IPS-18a (cell line): ENCODE data around the gene CPVL.
A peak's percentile ranks its signal among the peaks of the same experiment; 100 is the strongest.

ENCODE experiments used
- H3K27ac ChIP-seq: one replicate; pipeline ENCODE4 v1.5.1; 2013; ENCODE audit warnings: low read length
- H3K27me3 ChIP-seq: one replicate; pipeline ENCODE4 v1.6.1; 2013; ENCODE audit warnings: mild to moderate bottlenecking, low read length; ENCODE audit not compliant: control insufficient read depth, insufficient read depth
- H3K36me3 ChIP-seq: one replicate; pipeline ENCODE4 v1.6.1; 2013; ENCODE audit warnings: low read depth, low read length; ENCODE audit not compliant: control insufficient read depth
- H3K4me1 ChIP-seq: one replicate; pipeline ENCODE4 v1.6.1; 2013; ENCODE audit warnings: low read depth, low read length; ENCODE audit not compliant: control insufficient read depth
- H3K4me3 ChIP-seq: one replicate; pipeline ENCODE4 v1.5.1; 2013; ENCODE audit warnings: low read length
- H3K9ac ChIP-seq: one replicate; pipeline ENCODE4 v1.6.1; 2013; ENCODE audit warnings: mild to moderate bottlenecking, low read length, moderate library complexity
- H3K9me3 ChIP-seq: one replicate; pipeline ENCODE4 v1.6.1; 2013; ENCODE audit warnings: low read depth, low read length; ENCODE audit not compliant: control insufficient read depth

The CPVL gene

GRCh38 chr7:28957064-28957750 is 189.1 kb downstream of the CPVL start:
- H3K27me3 ChIP-seq, result peaks cover 61% of the 10 kb centered on the region
- peak overlapping the region; percentile 63 for H3K4me3 ChIP-seq
- peaks cover 16% of the 10 kb centered on the region for H3K4me1 ChIP-seq

DNA sequence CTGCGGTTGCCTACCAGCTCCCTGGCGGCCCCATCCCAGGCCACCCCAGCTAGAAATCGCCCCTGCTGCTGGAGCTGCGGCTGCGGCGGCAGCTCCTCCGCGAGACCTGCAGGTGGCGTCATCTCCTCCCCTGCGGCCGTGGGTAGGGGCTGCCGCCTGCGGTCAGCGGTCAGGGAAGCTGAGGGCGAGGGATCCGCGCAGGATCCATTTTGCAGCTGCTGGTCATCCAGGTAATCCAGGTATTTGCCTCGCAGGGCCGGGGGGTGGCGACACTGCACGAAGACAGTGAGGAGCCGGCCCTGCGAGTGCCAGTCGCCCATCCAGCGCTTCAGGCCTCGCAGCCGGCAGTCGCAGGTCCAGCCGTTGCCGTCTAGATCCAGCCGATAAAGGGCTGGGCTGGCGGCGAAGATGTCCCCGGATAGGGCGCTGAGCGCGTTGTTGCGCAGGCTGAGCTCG is 189.7 kb downstream of the CPVL start:
- peaks cover 10% of the 10 kb centered on the region for H3K4me1 ChIP-seq
- H3K27ac ChIP-seq, result no peak overlapping the region
- no peaks in the 10 kb centered on the region for H3K36me3 ChIP-seq
- H3K4me3 ChIP-seq, result peak overlapping the region; percentile 63
- H3K9ac ChIP-seq, result no peak overlapping the region
- H3K27me3 ChIP-seq, result peaks cover 61% of the 10 kb centered on the region
- H3K9me3 ChIP-seq, result no peaks in the 10 kb centered on the region

More at GRCh38 chr7:28957064-28957750, 189.1 kb downstream of the CPVL start:
- H3K36me3 ChIP-seq, result no peaks in the 10 kb centered on the region
- H3K27ac ChIP-seq, result no peak overlapping the region
- no peaks in the 10 kb centered on the region for H3K9me3 ChIP-seq
- H3K9ac ChIP-seq, result peak overlapping the region; percentile 23

DNA sequence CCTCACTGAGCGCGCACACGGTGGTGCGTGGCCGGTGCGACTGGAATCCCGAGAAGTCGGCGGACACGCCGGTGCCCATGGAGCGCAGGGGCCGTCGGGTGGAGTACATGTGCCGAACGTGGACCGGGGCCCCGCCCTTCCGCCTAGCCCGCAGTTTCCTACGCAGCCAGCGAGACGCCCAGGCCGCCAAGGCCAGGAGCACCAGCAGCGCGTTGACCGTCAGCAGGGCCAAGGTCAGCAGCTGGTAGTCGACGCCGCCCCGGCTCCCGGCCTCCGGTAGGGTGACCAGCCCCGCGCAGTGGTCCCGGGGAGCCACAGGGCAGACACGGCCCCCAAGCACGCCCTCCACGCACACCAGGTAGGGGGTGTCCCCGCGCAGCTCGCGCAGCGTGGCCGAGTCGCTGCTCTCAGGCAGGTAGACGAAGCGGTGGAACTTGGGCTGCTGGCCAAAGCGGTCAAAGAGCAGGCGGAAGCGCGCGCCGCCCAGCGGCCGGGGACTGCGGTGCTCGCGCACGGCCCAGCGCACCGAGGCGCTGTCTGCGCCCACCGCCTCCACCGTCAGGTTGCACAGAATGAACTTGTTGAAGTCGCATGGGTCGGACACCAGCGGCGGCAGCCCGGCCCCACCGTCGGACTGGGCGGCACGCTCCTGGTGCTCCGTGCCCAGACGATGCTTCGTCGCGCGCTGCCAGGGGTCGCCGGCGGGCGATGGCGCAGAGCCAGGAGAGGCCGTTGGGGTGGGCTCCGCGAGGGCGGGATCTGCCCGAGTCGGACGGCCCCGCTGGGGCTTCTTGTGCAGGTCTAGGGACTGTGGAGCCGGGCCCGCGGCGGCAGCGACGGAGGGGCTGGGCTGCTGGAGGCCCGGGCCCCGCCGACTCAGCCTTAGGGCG is 190.4 kb downstream of the CPVL start:
- no peak overlapping the region for H3K9ac ChIP-seq

DNA sequence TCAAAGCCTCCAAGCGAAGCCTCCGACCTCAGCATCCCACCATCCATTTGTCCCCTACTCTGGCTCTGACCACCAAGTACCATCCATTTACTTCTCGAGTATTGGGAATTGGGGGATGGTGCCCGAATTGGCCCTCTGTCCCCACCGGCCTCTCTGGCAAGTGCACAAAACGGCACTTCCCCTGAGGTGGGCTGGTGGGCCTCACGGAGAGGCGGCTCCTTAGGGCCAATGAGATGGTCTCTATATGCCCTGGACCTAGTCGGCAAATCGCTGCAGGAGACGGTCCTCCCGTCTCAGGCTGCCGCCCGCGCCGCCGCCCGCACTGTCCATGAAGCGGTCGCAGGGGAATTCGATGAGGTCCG is 191.0 kb downstream of the CPVL start:
- no peak overlapping the region for H3K4me3 ChIP-seq
- H3K4me1 ChIP-seq, result peaks cover 9% of the 10 kb centered on the region
- H3K9ac ChIP-seq, result no peak overlapping the region
- H3K36me3 ChIP-seq, result no peaks in the 10 kb centered on the region
- peaks cover 54% of the 10 kb centered on the region for H3K27me3 ChIP-seq
- no peak overlapping the region for H3K27ac ChIP-seq
- no peaks in the 10 kb centered on the region for H3K9me3 ChIP-seq

More for the DNA sequence above, 190.4 kb downstream of the CPVL start:
- H3K4me3 ChIP-seq, result peak overlapping the region; percentile 63
- H3K4me1 ChIP-seq, result peaks cover 9% of the 10 kb centered on the region
- peaks cover 61% of the 10 kb centered on the region for H3K27me3 ChIP-seq
- H3K27ac ChIP-seq, result no peak overlapping the region
- H3K9me3 ChIP-seq, result no peaks in the 10 kb centered on the region
- no peaks in the 10 kb centered on the region for H3K36me3 ChIP-seq

- H3K36me3 ChIP-seq, result no peaks in the 10 kb centered on the region
- no peak overlapping the region for H3K4me3 ChIP-seq
- no peak overlapping the region for H3K9ac ChIP-seq
- peaks cover 9% of the 10 kb centered on the region for H3K4me1 ChIP-seq
- no peak overlapping the region for H3K27ac ChIP-seq
- peaks cover 50% of the 10 kb centered on the region for H3K27me3 ChIP-seq
- H3K9me3 ChIP-seq, result no peaks in the 10 kb centered on the region
Observed at GRCh38 chr7:28954946-28955345, 191.4 kb downstream of the CPVL start.

- Histone ChIP-seq H3K27ac (no peak overlapping the region), H3K36me3 (no peaks in the 10 kb centered on the region), H3K9ac (no peak overlapping the region), H3K4me3 (no peak overlapping the region), H3K4me1 (peaks cover 9% of the 10 kb centered on the region), H3K9me3 (no peaks in the 10 kb centered on the region), H3K27me3 (peaks cover 46% of the 10 kb centered on the region)
Observed at GRCh38 chr7:28954471-28954870, 191.9 kb downstream of the CPVL start.

GRCh38 chr7:28953633-28954032 is 192.7 kb downstream of the CPVL start:
- Histone ChIP-seq H3K27me3 (peaks cover 37% of the 10 kb centered on the region), H3K27ac (no peak overlapping the region), H3K36me3 (no peaks in the 10 kb centered on the region), H3K9me3 (no peaks in the 10 kb centered on the region), H3K4me3 (no peak overlapping the region), H3K9ac (no peak overlapping the region), H3K4me1 (peaks cover 9% of the 10 kb centered on the region)
